Hepatocyte (in vitro differentiated cells): ENCODE data around the gene UBE2O. TPM values are rescaled to one million over a fixed set of nuclear protein-coding genes. Genes with fewer than 3 reads are reported as not detected.

Experiments
- DNase-seq: peaks from one replicate; pipeline ENCODE4 v3.0.0-alpha.2; 2016; ENCODE audit warnings: low spot score
- H2AFZ ChIP-seq: fragments of 200-600 bp; sonication (generic); 2 replicates; pipeline ENCODE4 v1.6.0; 2016; ENCODE audit warnings: antibody characterized with exemption, mild to moderate bottlenecking
- H3K27ac ChIP-seq: fragments of 200-600 bp; sonication (generic); 2 replicates; pipeline ENCODE4 v1.5.1; 2016; ENCODE audit warnings: mild to moderate bottlenecking
- H3K27me3 ChIP-seq: fragments of 200-600 bp; sonication (generic); 2 replicates; pipeline ENCODE4 v1.6.1; 2016
- H3K36me3 ChIP-seq: fragments of 200-600 bp; sonication (generic); replicated peaks from 2 replicates; pipeline ENCODE4 v1.5.1; 2016; ENCODE audit warnings: low read depth; ENCODE audit not compliant: insufficient read depth
- H3K4me1 ChIP-seq: fragments of 200-600 bp; sonication (generic); 2 replicates; pipeline ENCODE4 v1.5.1; 2016; ENCODE audit warnings: mild to moderate bottlenecking, moderate library complexity; ENCODE audit not compliant: insufficient read depth
- H3K4me2 ChIP-seq: fragments of 200-600 bp; sonication (generic); 2 replicates; pipeline ENCODE4 v1.6.0; 2016
- H3K4me3 ChIP-seq: fragments of 200-600 bp; sonication (generic); 2 replicates; pipeline ENCODE4 v1.5.1; 2016; ENCODE audit warnings: mild to moderate bottlenecking
- H3K79me2 ChIP-seq: fragments of 200-600 bp; sonication (generic); 2 replicates; pipeline ENCODE4 v1.6.0; 2017; ENCODE audit warnings: mild to moderate bottlenecking
- H3K9me2 ChIP-seq: fragments of 200-600 bp; sonication (generic); replicated peaks from 2 replicates; pipeline ENCODE4 v1.6.0; 2017; ENCODE audit warnings: mild to moderate bottlenecking; ENCODE audit not compliant: insufficient read depth
- H3K9me3 ChIP-seq: fragments of 200-600 bp; sonication (generic); 2 replicates; pipeline ENCODE4 v1.5.1; 2016; ENCODE audit warnings: low read depth, mild to moderate bottlenecking
- H4K20me1 ChIP-seq: fragments of 200-600 bp; sonication (generic); 2 replicates; pipeline ENCODE4 v1.6.0; 2016; ENCODE audit warnings: mild to moderate bottlenecking; ENCODE audit not compliant: insufficient read depth, poor library complexity, severe bottlenecking
- EZH2 ChIP-seq: fragments of 200-600 bp; sonication (generic); IDR thresholded peaks from 2 replicates; pipeline ENCODE4 v1.6.1; 2016; ENCODE audit warnings: antibody characterized with exemption, mild to moderate bottlenecking, borderline replicate concordance
- EZH2phosphoT487 ChIP-seq: fragments of 200-600 bp; sonication (generic); IDR thresholded peaks from one replicate; pipeline ENCODE4 v1.6.1; 2018; ENCODE audit warnings: antibody characterized with exemption, mild to moderate bottlenecking, low read depth, moderate library complexity; ENCODE audit not compliant: unreplicated experiment, severe bottlenecking
- WGBS: methylation state at CpG from one replicate; pipeline ENCODE4 v1.1.6; 2016; ENCODE audit warnings: low lambda C conversion rate; ENCODE audit errors: missing lambda C conversion rate; 5-methylcytosine and 5-hydroxymethylcytosine counted together
- polyA plus RNA-seq: library from polyadenylated mRNA; unstranded; fragments of >200 nt; fragmentation: Nextera tagmentation; extraction: Ambion mirVana; gene quantifications from 2 replicates; pipeline ENCODE4 v1.2.1, GENCODE V29; 2016
- total RNA-seq: library from RNA; depleted of rRNA; stranded (reverse); fragments of >200 nt; gene quantifications from 2 replicates; pipeline ENCODE4 v1.2.3, GENCODE V29; 2014
- TF ChIP-seq, protein P1 (sequence below): fragments of 200-600 bp; sonication (generic); IDR thresholded peaks from 2 replicates; pipeline ENCODE4 v1.5.1; 2016; ENCODE audit warnings: antibody characterized with exemption, mild to moderate bottlenecking; ENCODE audit not compliant: poor library complexity

The UBE2O gene
- total and polyA plus RNA-seq, 2 experiments from 2014 or later = 9.7 to 15.2 TPM

DNA sequence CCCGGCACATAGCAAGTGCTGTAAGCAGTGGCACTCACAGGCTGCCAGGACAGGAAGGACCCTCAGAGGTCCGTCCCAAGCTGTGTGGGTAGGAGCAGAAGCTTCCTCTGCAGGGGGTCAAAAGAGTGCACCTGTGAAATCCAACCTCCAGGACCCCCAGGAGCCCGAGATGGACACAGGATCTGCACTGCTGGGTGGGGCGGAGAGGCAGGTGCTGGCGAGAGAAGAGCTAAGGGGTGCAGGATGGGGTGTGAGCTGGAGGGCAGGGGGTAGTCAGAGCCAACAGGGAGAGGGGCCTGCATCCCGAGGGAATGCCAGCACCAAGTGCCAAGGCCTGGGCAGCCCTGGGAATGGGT lies 13.8 kb upstream of the UBE2O start:
- DNase-seq = no peak
- no peak overlapping the region for H2AFZ ChIP-seq
- H3K27me3 ChIP-seq = no peaks in the 10 kb centered on the region
- H3K4me2 ChIP-seq = no peak overlapping the region
- no peaks in the 10 kb centered on the region for H4K20me1 ChIP-seq
- peaks cover 6% of the 10 kb centered on the region for H3K4me1 ChIP-seq
- no peaks in the 10 kb centered on the region for H3K9me2 ChIP-seq
- no peak for TF ChIP-seq EZH2phosphoT487
- no peak for TF ChIP-seq EZH2
- TF ChIP-seq, protein P1, sequence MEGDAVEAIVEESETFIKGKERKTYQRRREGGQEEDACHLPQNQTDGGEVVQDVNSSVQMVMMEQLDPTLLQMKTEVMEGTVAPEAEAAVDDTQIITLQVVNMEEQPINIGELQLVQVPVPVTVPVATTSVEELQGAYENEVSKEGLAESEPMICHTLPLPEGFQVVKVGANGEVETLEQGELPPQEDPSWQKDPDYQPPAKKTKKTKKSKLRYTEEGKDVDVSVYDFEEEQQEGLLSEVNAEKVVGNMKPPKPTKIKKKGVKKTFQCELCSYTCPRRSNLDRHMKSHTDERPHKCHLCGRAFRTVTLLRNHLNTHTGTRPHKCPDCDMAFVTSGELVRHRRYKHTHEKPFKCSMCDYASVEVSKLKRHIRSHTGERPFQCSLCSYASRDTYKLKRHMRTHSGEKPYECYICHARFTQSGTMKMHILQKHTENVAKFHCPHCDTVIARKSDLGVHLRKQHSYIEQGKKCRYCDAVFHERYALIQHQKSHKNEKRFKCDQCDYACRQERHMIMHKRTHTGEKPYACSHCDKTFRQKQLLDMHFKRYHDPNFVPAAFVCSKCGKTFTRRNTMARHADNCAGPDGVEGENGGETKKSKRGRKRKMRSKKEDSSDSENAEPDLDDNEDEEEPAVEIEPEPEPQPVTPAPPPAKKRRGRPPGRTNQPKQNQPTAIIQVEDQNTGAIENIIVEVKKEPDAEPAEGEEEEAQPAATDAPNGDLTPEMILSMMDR = no peak
- no peaks in the 10 kb centered on the region for H3K79me2 ChIP-seq
- no peak overlapping the region for H3K27ac ChIP-seq
- WGBS = 92% methylated on average over 6 of the region's 6 CpGs
- H3K9me3 ChIP-seq = no peaks in the 10 kb centered on the region
- H3K36me3 ChIP-seq = no peaks in the 10 kb centered on the region
- no peak overlapping the region for H3K4me3 ChIP-seq

DNA sequence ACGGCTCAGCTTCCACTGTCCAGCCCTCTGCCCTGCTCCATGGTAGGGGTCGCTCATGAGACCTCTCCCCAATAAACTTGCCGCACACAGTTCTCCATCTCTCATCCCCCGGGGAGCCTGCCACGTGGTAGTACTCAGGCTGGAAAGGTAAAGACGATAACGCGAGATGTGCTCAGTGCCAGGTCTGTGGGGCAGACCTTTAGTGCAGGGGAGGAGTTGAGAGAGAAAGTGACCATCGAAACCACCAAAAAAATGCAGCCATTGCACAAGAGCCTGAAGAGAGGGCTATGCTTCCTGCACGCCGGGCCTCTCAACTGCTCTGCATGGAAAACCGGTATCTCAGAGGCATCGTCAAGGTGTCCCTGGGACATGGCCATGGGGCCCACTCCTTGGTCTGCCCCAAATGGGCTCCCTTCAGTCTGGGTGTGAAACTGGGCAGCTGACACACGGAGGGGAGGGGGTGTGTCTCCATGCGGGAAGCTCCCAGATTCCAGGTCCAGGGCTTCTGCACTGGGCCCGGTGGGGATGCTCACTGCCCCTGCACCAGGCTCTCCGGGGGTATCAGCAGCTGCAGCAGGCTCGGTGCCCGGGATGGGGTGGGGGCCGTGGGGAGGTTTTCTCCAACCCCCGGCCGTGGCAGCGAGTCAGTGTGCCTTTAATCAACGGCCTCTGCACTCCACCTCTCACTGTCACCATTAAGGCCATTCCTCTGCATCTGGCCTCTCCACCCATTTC lies 9.8 kb upstream of the UBE2O start:
- Histone ChIP-seq H3K36me3 (no peaks in the 10 kb centered on the region), H3K27ac (no peak overlapping the region), H3K4me3 (no peak overlapping the region), H3K79me2 (no peaks in the 10 kb centered on the region), H3K9me3 (no peaks in the 10 kb centered on the region), H3K9me2 (no peaks in the 10 kb centered on the region), H2AFZ (no peak overlapping the region), H3K27me3 (no peaks in the 10 kb centered on the region), H3K4me2 (no peak overlapping the region), H3K4me1 (peaks cover 6% of the 10 kb centered on the region), H4K20me1 (no peaks in the 10 kb centered on the region)
- 81% methylated on average over 23 of the region's 24 CpGs for WGBS
- TF ChIP-seq, protein P1 = no peak
- no peak for TF ChIP-seq EZH2phosphoT487
- no peak for TF ChIP-seq EZH2
- no peak for DNase-seq

DNA sequence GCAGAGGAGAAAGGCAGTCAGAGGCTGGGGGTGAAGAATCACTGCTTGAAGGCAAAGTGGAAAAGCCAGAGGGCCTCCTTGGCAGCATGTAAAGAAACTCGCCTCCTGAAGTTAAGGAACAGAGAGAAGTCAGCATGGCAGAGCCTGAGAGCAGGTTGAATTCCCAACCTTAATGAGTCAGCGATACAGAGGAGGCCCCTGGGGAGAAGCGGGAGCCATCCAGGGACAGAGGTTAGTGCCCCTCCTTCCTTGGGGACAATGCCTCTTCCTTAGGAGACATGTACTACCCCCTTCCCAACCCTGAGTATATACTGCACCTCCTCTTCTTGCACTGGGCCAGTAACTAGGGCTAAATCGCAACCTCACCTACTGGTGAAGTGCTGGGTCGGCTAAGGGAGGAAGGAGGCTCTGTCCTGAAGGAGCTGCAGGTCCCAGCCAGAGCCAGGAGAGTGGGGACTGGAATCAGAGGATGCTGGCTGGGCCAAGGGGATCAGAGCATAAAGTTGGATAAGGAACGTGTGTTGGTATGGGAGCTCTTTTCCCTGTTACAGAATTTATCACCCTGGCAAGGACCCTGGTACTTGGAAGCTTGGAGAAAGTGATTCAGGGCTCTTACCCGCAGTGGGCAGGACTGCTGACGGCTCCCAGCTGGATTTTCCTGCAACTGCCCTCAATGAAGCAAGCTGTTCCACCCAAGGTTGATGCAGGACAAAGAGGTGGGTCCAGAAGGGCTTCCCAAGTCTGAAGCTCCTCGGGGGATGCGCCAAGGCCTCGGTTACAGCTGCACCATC lies 9.0 kb upstream of the UBE2O start:
- H3K9me3 ChIP-seq = no peaks in the 10 kb centered on the region
- TF ChIP-seq, protein P1 = no peak
- TF ChIP-seq EZH2phosphoT487 (no peak), EZH2 (no peak)
- no peaks in the 10 kb centered on the region for H4K20me1 ChIP-seq
- no peak overlapping the region for H3K4me3 ChIP-seq
- H2AFZ ChIP-seq = no peak overlapping the region
- no peak for DNase-seq
- no peak overlapping the region for H3K4me2 ChIP-seq
- no peaks in the 10 kb centered on the region for H3K79me2 ChIP-seq
- WGBS = 85% methylated on average over 11 of the region's 11 CpGs
- no peaks in the 10 kb centered on the region for H3K36me3 ChIP-seq
- no peak overlapping the region for H3K27ac ChIP-seq
- H3K9me2 ChIP-seq = no peaks in the 10 kb centered on the region
- no peaks in the 10 kb centered on the region for H3K27me3 ChIP-seq
- no peaks in the 10 kb centered on the region for H3K4me1 ChIP-seq
